HG02840 (cell line): Measurements from ENCODE around the gene KDM2B.

ENCODE experiments used
- ATAC-seq: cut with Tn5 transposase; IDR thresholded peaks from one replicate; pipeline ENCODE4 v1.9.1; 2021; ENCODE audit warnings: mild to moderate bottlenecking, moderate library complexity, moderate number of reproducible peaks; ENCODE audit not compliant: unreplicated experiment, low FRiP score

The KDM2B gene

DNA sequence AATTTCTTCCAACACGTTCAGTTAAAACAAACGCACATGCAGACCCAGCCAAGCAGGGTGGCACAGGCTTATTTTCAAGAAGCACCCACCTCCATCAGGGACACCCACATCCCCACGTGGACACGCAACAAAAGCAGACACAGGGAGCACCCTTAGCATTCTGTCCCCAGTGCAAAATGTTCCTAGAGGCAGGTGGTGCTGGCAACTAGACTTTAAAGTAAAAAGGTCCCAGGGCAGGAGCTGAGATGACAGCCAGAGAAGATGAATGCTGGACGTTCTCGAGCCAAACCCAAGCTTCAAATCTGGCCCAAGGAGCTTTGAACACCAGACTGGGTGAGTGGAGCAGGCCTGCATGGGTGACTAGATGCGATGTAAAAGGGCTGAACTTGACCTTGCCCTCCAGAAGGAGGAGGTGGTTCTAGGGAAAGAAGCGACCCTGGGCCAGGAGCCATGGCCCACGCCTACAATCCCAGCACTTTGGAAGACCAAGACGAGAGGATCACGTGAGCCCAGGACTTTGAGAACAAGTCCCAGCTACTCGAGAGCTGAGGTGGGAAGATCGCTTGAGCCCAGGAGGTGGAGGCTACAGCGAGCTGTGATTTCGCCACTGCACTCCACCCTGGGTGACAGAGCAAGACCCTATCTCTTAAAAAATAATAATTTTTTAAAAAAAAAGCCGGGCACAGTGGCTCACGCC, 47.3 kb downstream of the KDM2B start:
- no peak for ATAC-seq

DNA sequence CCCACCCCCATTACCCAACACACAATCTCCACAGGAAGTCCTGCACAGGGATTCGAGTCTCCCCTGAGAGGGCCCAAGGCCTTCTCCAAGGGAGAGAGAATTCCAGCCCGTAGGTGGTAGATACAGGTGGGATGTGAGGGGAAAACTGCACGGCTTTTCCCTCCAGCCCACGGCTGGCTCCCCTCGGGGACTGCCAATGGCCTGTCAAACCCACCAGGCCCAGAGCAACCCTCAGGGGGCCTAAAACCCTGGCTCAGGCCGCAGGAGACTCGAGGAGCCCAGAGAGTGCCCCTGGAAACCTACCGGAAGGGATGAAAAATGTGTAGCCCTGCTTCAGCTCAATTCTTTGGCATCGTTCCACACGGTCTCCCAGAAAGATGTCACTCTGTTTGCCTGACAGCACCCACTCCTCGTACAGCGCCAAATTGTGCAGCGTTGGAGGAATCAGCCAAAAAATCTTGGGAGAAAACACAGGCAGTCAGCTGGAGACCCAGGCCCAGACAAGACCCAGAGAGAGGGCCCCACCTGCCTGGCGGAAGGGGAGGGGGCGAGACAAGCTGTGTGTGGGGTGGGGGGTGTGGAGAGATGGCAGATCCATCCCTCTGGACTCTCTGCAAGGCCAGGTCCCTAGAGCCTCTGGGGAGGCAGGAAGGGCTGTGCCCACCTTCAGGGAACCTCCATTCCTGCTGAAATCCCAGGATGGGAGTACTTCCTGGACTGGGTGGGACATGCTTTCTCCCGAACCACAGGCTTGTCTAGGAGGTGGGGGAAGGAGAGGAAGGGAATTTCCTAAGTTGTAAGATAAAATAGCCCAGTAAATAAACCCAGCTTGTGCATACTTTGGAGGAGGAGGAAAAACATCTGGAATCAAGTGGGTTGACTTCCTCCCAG, 48.1 kb downstream of the KDM2B start:
- ATAC-seq, result no peak

GRCh38 chr12:121531356-121531750, 49.5 kb downstream of the KDM2B start:
- ATAC-seq, result no peak

- ATAC-seq, result no peak
Observed at GRCh38 chr12:121530600-121531355, 50.0 kb downstream of the KDM2B start.

DNA sequence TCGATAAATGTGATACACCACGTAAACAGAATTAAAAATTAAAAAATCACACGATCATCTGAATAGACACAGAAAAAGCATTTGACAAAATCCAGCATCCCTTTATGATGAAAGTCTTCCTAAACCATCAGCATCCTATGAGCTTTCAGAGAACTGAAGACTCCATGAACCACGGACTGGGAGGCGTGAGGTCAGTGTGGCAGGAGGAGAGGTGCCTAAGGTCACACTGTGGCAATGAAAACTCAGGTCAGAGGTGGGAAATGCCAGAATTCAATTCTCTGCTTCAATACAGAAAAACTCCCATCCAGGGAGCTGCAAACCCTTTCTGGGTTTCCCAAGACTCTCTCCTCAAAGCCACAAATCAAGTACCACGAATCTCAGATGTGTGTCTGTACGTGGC, 51.6 kb downstream of the KDM2B start:
- ATAC-seq, result no peak

DNA sequence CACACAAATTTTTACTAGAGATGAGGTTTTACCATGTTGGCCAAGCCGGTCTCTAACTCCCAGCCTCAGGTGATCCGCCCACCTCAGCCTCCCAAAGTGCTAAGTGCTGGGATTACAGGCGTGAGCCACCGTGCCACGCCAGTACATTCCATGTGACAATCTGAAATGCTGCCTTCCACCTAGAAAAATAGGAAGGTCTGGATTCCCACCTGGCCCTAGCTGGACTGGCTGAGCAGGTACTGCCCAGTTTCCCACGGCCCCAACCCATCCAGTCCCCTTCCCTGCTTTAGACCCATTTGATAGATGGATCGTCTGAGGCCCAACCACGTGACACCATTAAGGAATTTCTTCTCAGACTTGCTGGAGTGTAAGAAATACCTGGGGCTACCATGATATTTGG, 55.4 kb downstream of the KDM2B start:
- ATAC-seq, result no peak

- no peak for ATAC-seq
Observed at GRCh38 chr12:121524196-121524916, 56.5 kb downstream of the KDM2B start.

- no peak for ATAC-seq
Observed at GRCh38 chr12:121523741-121524140, 57.1 kb downstream of the KDM2B start.

DNA sequence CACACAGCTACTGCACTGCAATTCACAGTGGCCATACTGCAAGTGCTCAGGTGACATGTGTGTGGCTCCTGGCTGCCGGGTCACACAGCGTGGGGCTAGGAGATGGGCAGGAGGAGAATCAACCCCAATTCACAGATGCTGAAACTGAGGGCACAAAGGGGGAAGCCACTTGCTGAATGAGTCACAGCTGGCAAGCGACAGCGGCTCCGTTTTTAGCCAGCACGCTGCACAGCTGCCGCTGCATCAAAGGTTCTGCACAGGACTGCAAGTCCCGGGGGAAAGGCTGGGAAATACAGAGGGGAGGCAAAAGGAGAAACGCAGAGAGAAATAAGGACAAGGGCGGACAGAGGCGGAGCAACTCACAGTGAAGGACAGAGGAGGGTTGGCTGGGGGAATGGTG, 57.9 kb downstream of the KDM2B start:
- no peak for ATAC-seq

DNA sequence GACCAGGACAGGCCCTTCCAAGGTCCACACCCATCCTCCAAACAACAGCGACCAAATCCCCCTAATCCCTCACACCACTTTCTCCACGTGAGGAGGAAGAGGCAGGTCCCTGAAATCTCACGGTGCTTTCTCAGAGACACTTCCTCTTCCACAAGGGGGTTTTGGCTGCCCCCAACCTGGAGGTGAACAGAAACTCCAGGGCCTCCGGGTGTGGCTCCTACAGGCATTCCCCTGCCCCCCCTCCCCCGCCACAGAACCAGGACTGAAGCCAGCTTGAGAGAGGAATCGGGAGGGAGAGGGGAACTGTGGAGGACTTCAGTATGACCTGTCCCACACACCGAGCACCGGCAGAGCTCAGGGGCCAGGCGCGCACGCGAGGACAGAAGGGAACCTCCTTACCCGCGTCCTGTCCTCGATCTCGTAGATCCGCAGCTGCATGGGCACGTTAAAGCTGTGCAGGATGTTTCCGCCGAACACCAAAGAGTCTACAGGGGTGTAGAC, 60.2 kb downstream of the KDM2B start:
- ATAC-seq, result no peak

GRCh38 chr12:121520119-121520518, 60.7 kb downstream of the KDM2B start:
- ATAC-seq, result no peak

- no peak for ATAC-seq
Observed at GRCh38 chr12:121519227-121519626, 61.6 kb downstream of the KDM2B start.

- no peak for ATAC-seq
Observed at GRCh38 chr12:121518656-121519055, 62.2 kb downstream of the KDM2B start.

DNA sequence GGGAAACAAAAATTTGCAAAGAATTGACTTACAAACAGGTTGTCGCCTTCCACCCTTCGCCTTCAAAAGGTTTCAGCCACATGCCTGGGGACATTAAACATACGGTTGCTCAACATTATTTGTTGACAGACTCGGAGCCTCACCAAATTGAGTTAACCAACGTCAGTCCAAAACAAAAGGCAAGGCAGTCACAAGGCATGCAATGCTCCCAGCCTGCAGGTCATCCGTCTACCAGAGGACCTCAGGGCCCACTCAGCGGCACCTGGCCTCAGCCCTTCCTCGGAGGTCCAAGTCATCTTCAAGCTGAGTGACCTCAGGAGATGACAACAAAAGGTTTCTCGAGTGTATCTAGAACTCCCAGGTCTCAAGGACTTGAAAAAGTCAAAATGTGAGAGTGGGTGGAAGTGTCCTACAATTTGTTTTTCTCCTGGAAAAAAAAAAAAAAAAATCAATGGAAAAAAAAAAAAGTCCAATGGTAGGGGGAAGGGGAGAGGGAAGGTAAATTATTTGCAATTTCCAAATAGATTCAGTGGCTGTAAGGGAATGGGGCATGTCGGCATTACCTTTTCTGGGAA, 64.3 kb downstream of the KDM2B start:
- no peak for ATAC-seq

DNA sequence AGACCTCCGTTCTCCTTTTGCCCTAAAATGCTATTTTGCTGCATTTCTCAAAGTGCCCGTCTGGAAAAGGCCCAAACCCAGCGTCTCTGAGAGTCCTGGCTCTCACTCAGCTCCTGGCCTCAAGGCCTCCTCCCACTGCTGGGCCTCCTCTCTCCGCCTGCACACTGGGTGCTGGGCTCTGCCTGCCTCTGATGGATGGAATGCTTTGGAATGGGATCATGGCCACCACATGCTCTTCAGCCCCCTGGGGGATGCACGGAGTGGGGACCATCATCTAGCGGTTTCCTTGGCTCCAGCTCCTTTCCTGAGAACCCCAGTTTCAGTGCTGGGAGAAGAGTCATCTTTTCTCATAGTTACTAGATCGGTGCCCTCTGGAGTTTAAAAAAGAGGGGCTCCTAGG, 65.2 kb downstream of the KDM2B start:
- no peak for ATAC-seq

- no peak for ATAC-seq
Observed at GRCh38 chr12:121514184-121514742, 66.6 kb downstream of the KDM2B start.

GRCh38 chr12:121513464-121514183, 67.2 kb downstream of the KDM2B start:
- no peak for ATAC-seq

DNA sequence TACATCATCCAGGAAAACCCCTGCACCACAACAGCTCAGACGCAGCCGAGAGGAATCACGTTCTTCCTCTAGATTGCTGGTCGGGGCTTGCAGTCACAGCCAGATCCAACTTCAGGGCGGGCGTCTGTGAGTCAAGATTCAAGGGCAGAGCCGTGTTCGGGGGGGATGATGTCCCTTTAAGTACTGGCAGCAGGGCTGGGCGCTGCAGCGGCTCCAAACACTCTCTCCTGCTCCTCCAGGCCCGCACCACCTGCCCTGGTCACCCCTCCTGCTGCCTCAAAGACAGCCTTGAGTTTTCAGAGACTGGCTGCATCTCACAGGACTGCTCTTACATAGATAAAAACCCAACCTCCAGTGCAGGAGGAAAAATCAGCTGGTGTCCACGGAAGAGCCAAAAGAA, 68.3 kb downstream of the KDM2B start:
- no peak for ATAC-seq

DNA sequence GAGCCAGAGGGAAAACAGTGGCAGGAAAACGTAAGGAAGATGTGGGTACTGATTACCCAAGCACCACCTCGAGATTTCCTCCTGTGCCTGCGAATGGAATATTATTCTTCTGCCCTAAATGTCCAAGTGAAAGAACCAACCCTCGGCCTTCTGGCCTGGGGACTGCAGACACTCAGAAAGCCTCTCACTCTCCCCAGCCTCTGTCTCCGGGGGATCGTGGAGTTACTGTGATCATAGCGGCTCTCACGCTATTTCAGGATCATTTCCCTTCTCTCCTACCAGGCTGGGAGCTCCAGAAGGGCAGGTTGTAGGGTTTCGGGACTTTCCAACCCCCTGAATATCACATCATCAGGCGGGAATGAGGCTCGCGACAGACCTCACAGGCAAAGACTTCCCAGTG, 68.9 kb downstream of the KDM2B start:
- ATAC-seq, result no peak
